Activated T-helper 9 cell treated with anti-CD3 and anti-CD28 coated beads, Interleukin-2, amount 50 U/mL, for 16 hours (primary cell): ENCODE data around the gene LIPF.
"Not testable (repeated sequence)": the region's sequence is repeated elsewhere in the genome, so short reads cannot be mapped to it uniquely, and the experiment has no call there.

Experiments used
- DNase-seq: peaks from one replicate; pipeline ENCODE4 v3.0.0-alpha.2; 2020; ENCODE audit warnings: low read depth

LIPF gene, protein sequence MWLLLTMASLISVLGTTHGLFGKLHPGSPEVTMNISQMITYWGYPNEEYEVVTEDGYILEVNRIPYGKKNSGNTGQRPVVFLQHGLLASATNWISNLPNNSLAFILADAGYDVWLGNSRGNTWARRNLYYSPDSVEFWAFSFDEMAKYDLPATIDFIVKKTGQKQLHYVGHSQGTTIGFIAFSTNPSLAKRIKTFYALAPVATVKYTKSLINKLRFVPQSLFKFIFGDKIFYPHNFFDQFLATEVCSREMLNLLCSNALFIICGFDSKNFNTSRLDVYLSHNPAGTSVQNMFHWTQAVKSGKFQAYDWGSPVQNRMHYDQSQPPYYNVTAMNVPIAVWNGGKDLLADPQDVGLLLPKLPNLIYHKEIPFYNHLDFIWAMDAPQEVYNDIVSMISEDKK

DNA sequence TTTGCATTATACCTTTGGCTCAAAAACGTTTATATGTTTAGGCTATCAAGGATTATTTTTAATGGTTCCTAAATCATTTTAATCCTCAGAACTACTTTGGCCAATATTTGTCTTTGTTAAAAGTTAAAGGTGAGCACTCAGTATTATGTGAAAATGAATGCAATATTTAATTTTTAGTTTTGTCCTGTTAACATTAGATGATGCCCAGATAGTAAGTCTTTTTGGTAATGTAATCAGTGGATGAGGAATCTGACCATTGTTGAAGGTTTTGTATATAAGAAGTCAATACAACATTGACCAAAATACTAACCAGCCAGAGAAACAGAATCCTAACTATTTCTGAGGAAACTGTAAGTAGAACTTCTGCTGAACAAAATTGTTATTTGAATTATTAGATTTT lies at the start of gene LIPF:
Gene LIPF (plus strand): TSS at position 301 of the 400 bp plus-strand sequence. CDS start 2,856 bp downstream, outside the sequence.
- DNase-seq = no peak

- no peak for DNase-seq
Measured at GRCh38 chr10:88616250-88616977, 47.8 kb upstream of the LIPF start.

- no peak for DNase-seq
Measured at GRCh38 chr10:88617772-88618300, 46.4 kb upstream of the LIPF start.

DNA sequence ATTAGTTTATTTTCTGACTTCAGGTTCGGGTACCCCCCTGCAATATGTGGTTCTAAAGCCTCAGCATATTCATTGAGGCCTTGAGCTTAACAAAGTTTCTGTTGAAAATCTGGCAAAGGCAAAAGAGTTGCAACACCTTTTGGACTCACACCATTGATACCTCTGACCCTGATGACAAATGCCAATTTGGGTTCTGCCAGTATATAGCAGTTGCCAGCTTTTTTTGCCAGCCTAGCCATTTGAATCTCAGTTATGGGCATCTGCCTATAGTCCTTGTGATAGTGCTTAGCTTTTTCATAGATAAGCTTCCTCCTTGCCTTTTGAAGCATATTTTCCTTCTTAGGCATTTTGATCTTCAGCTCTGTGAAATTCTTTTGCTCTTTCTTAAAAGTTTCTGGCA lies 45.7 kb upstream of the LIPF start:
- no peak for DNase-seq

- DNase-seq = no peak
Measured at GRCh38 chr10:88620441-88620840, 43.8 kb upstream of the LIPF start.

DNA sequence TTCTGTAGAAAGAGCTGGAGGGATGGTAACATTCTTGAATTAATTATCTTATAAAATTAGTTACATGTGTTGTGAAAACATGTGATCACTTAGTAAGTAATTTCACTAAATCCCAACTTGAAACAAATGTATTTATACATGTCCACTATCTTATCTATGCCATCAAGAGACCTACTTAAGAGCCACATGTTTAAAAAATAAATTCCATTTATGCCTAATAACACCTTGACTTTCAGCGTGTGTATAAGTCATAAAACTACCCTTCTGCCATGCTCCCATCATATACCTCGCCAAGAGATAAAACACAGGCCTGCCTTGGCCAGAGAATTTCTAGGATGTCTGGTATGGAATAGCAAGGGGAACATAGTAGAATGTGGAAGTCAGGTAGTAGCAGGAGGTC lies 40.4 kb upstream of the LIPF start:
- DNase-seq = no peak

GRCh38 chr10:88624840-88625239 lies 39.4 kb upstream of the LIPF start:
- no peak for DNase-seq

DNA sequence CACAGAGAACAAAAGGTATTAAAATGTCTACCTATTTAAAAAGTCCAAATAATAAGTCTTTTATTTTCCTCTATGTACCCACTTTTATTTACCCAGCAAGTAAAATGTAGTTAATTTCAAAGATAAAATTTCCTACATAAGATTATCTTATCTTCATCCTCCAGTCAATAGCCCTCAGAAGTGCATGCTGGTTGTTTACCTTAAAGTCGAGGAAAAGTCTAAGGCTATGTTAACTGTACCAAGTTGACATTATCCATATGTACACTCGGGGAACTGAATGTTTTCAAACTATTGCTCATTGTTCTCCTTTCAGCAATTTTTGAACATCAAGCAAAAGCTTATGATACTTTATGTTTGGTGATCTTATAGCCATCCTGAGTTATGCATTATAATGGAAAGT lies 24.1 kb upstream of the LIPF start:
- no peak for DNase-seq

GRCh38 chr10:88642209-88642608 lies 22.0 kb upstream of the LIPF start:
- DNase-seq = no peak

- no peak for DNase-seq
Measured at GRCh38 chr10:88642963-88643362, 21.3 kb upstream of the LIPF start.

- no peak for DNase-seq
Measured at GRCh38 chr10:88647061-88647615, 17.1 kb upstream of the LIPF start.

DNA sequence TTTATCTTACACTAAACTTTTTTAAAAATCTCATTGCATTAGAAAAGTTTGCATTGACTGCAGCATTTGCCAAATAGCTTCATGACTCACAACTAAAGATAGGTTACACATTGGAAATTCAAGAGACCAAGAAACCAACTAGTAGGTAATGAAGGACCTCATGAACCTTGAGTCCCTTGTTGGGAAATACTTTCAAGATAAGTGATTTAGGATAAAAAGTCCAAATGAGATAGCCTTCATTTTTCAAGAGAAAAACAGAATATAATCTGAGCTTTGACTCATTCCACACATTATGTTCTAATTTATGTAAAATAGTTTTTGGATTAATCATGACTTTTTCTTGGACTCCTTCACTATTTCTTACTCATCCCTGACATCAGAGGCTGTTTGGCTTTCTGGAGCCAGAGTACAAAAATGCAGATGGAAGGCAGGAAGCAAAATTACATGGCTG lies 13.1 kb upstream of the LIPF start:
- no peak for DNase-seq

DNA sequence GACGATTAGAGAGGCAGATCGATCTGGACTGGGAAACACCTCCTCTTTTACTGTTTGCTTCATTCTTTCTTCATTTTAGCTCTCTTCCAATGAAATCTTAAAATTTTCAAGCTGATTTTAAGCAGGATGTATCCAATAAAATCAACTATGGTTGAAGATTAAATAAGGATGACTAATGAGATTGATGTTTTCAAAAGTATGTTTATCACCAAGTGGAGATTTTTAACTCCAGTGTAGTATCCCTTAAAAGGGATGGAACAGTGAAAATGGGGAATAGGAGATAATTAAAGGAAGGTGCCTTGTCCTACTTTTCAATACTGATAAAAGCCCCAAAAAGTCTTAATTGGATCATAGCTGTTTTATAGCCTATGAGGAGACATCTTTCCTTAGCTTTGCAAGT lies 11.6 kb upstream of the LIPF start:
- DNase-seq = no peak

- DNase-seq = no peak
Measured at GRCh38 chr10:88657901-88658300, 6.3 kb upstream of the LIPF start.

DNA sequence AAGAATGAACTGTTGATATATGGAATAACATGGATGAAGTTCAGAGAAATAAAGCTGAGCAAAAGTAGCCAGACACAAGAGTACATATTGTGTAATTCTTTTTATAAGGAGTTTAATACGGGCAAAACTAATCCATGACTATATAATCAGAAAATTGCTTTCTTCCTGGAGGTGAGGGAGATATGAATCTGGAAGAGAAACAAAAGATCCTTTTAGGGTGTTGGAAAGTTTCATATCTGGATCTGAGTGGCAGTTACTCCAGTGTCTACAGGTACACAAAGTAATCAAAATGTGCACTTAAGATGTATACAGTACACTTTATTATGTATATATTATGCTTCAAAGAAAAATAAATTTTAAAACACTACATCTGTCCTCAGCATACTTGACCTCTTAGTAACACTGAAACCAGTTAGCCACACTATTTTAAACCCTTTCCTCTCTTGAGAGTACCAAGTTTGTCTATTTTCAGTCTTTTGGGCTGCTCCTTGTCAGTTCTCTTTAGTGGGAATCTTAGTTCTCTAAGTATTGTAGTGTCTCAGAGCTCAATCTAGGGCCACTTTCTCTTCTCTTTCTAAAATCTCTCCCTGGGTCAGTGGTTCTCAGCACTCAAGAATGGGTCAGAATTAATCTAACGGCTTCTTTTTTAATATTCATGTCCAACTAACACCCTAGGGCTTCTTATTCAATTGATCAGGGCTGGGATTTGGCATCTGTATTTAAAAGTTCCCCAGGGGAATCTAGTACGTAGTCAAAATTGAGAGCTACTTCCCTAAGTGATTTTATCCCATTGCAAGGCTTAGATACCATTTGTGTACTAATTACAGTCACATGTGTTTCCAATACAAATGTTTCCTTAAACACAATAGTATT lies 4.3 kb upstream of the LIPF start:
- DNase-seq = no peak

GRCh38 chr10:88660598-88660884 lies 3.7 kb upstream of the LIPF start:
- DNase-seq = no peak

GRCh38 chr10:88661018-88661417 lies 3.2 kb upstream of the LIPF start:
- no peak for DNase-seq

GRCh38 chr10:88661577-88661976 lies 2.7 kb upstream of the LIPF start:
- no peak for DNase-seq

GRCh38 chr10:88663153-88663552 lies 1.1 kb upstream of the LIPF start:
- not testable (repeated sequence) for DNase-seq

DNA sequence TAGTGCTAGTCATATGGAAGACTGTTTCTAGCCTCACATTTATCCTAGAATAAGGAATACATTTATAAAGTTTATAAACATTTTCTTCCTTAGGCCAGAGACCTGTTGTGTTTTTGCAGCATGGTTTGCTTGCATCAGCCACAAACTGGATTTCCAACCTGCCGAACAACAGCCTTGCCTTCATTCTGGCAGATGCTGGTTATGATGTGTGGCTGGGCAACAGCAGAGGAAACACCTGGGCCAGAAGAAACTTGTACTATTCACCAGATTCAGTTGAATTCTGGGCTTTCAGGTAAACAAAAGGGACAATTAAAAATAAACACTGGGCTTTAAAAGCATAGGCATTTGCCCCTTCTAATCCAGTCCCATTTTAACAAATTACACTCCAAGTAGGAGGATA lies 4.2 kb downstream of the LIPF start:
- DNase-seq = no peak

DNA sequence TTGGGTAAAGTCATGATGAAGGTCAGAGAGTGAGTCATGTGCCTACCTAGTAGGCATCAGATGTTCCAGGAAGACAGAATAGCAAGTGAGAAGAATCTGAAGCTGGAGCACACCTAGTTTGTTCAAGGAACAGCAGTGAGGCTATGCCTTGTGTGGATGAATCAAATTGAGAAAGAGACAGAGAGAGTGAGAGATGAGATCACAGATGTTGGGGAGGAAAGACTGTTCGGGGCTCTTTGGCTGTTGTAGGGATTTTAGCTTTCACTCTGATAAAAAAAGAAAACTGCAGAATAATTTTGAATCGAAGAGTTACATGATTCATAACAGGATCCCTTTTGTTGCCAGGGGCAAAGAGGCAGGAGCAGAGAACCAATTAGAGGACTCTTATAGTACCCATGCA lies 6.3 kb downstream of the LIPF start:
- no peak for DNase-seq

DNA sequence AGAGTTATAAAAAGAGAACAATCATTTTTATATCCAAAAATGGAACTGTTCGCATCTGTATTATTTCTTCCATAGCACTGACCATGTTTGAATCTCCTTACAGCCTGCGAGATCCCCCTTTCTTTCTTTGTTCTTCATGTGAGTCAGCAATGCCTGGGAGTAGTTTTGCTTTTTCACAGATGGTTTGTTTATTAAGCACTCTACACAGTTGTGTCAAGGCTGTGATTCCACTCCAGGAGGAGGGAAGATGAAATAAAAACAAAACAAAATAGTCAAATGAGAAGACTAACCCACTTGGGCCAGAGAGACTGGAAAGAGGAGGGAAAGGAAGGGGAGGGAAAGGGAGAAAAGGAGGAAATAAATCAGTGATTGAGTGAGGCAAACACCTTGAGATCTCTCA lies 7.8 kb downstream of the LIPF start:
- no peak for DNase-seq
